ENCODE results near the gene RAD51.

The RAD51 gene

DNA sequence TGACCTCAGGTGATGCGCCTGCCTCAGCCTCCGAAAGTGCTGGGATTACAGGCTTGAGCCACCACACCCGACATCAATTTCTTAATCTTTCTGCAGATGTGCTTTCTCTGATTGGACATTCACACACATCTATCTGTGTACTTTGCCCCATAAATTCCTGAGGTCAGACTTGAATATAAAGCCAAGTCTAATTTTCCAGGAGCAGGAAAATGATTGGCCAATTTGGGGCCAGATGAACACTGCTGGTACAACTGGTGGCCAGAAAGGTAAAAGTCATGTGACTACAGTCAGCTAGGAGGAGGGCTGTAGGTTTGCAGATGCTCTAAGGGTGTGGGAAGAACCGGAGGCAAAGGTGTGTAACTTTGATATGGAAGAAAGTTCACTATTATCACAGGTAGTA, 3.2 kb upstream of the RAD51 start:
- Histone ChIP-seq H3K27me3 (ENCODE audit: control insufficient read depth in 3 of 3, insufficient read depth in 3 of 3, low read depth in 1 of 3, low read length in 3 of 3) (no peaks in the 10 kb centered on the region), H3K18ac (ENCODE audit: low read length) (no peak overlapping the region), H3K23ac (ENCODE audit: low read depth, low read length, poor library complexity) (no peak overlapping the region), H3K4ac (ENCODE audit: low read length) (no peak overlapping the region), H2BK15ac (ENCODE audit: low read length) (no peak overlapping the region), H2BK12ac (ENCODE audit: low read length) (no peak overlapping the region), H4K8ac (ENCODE audit: low read depth, low read length) (no peak overlapping the region), H3K9ac (ENCODE audit: low read depth, low read length, poor library complexity) (no peak overlapping the region), H4K91ac (ENCODE audit: low read depth, low read length, poor library complexity) (no peak overlapping the region), H2BK120ac (ENCODE audit: low read depth, low read length) (no peak overlapping the region), H2AFZ (ENCODE audit: low read length) (no peak overlapping the region), H3K36me3 (replicated peaks in 1 of 2; ENCODE audit: control insufficient read depth in 2 of 2, insufficient read depth in 2 of 2, low read length in 2 of 2) (peaks cover 2 to 12% of the 10 kb centered on the region in 2 donors), H3K27ac (replicated peaks; ENCODE audit: low read length) (no peak overlapping the region), H3K4me1 (ENCODE audit: control insufficient read depth in 2 of 2, insufficient read depth in 1 of 2, low read depth in 1 of 2, low read length in 2 of 2) (peaks cover 0 to 6% of the 10 kb centered on the region in 2 donors), H3K14ac (ENCODE audit: low read length) (no peak overlapping the region), H3K4me2 (ENCODE audit: insufficient read depth, low read length, poor library complexity, severe bottlenecking) (no peak overlapping the region), H3K4me3 (ENCODE audit: low read length in 2 of 2) (no peak overlapping the region), H3K79me1 (ENCODE audit: low read depth, low read length) (peaks cover 5% of the 10 kb centered on the region), H2BK5ac (ENCODE audit: low read length) (no peak overlapping the region), H2AK5ac (ENCODE audit: low read depth, low read length) (no peak overlapping the region), H3K9me3 (replicated peaks in 1 of 2; ENCODE audit: control insufficient read depth in 2 of 2, insufficient read depth in 1 of 2, low read depth in 1 of 2, low read length in 2 of 2) (no peaks in the 10 kb centered on the region)
- WGBS, 2 donors (ENCODE audit: extremely low coverage in 2 of 2, insufficient read length in 2 of 2, insufficient replicate concordance in 1 of 2), result no CpG with 5 or more reads among the region's 4 CpGs
- DNase-seq (ENCODE audit: low spot score), result no peak

DNA sequence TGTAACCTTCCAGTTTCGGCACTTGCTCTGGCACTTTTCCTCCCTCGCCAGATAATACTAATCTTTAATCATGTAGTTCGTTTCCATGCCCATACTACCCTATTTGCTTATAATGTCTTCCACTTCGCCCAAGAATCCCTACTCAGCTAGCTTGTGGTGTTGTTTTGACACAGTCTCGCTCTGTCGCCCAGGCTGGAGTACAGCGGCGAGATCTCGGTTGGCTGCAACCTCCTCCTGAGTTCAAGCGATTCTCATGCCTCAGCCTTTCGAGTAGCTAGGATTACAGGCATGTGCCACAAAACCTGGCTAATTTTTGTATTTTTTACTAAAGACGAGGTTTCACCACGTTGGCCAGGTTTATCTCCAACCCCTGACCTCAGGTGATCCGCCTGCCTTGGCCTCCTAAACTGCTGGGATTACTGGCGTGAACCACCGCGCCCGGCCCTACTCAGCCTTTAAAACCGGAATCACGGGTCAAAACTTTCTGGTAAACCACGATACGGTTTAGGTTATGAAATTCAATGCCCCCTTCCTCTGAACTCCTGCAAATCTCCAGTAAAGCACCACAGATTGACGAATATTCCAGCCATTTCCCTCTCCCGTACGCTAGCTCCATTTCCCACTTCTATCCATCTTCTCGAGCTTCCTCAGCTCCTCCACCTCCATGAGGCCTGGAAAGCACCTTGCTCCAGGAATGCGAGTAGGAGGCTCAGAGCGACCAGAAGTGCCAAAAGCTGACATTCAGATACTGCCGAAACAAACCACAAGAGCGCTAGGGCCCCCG, 878 bp upstream of the RAD51 start:
- H2BK15ac ChIP-seq (ENCODE audit: low read length), result no peak overlapping the region
- peak overlapping the region; percentile 92 for H3K9ac ChIP-seq (ENCODE audit: low read depth, low read length, poor library complexity)
- H3K4me1 ChIP-seq (ENCODE audit: control insufficient read depth in 2 of 2, insufficient read depth in 1 of 2, low read depth in 1 of 2, low read length in 2 of 2), result peaks cover 0 to 6% of the 10 kb centered on the region in 2 donors
- H3K14ac ChIP-seq (ENCODE audit: low read length), result no peak overlapping the region
- peak overlapping the region; percentile 30 for H2BK12ac ChIP-seq (ENCODE audit: low read length)
- no peaks in the 10 kb centered on the region for H3K9me3 ChIP-seq (replicated peaks in 1 of 2; ENCODE audit: control insufficient read depth in 2 of 2, insufficient read depth in 1 of 2, low read depth in 1 of 2, low read length in 2 of 2)
- no peak overlapping the region for H2AK5ac ChIP-seq (ENCODE audit: low read depth, low read length)
- H3K4ac ChIP-seq (ENCODE audit: low read length), result no peak overlapping the region
- no CpG with 5 or more reads among the region's 31 CpGs for WGBS, 2 donors (ENCODE audit: extremely low coverage in 2 of 2, insufficient read length in 2 of 2, insufficient replicate concordance in 1 of 2)
- H2BK5ac ChIP-seq (ENCODE audit: low read length), result no peak overlapping the region
- peak overlapping the region; percentile 52 for H3K18ac ChIP-seq (ENCODE audit: low read length)
- peak overlapping the region; percentile 68 for H3K23ac ChIP-seq (ENCODE audit: low read depth, low read length, poor library complexity)
- DNase-seq (ENCODE audit: low spot score), result no peak
- peaks cover 5% of the 10 kb centered on the region for H3K79me1 ChIP-seq (ENCODE audit: low read depth, low read length)
- H3K27me3 ChIP-seq (ENCODE audit: control insufficient read depth in 3 of 3, insufficient read depth in 3 of 3, low read depth in 1 of 3, low read length in 3 of 3), result no peaks in the 10 kb centered on the region
- H3K27ac ChIP-seq (replicated peaks; ENCODE audit: low read length), result peak overlapping the region; percentile 46
- peak overlapping the region; percentile 84 for H3K4me2 ChIP-seq (ENCODE audit: insufficient read depth, low read length, poor library complexity, severe bottlenecking)
- no peak overlapping the region for H2BK120ac ChIP-seq (ENCODE audit: low read depth, low read length)
- H3K4me3 ChIP-seq (ENCODE audit: low read length in 2 of 2), result peak overlapping the region; percentile 87 to 97
- H4K8ac ChIP-seq (ENCODE audit: low read depth, low read length), result no peak overlapping the region
- peak overlapping the region; percentile 97 for H2AFZ ChIP-seq (ENCODE audit: low read length)
- H4K91ac ChIP-seq (ENCODE audit: low read depth, low read length, poor library complexity), result no peak overlapping the region
- peaks cover 2 to 29% of the 10 kb centered on the region in 2 donors for H3K36me3 ChIP-seq (replicated peaks in 1 of 2; ENCODE audit: control insufficient read depth in 2 of 2, insufficient read depth in 2 of 2, low read length in 2 of 2)

DNA sequence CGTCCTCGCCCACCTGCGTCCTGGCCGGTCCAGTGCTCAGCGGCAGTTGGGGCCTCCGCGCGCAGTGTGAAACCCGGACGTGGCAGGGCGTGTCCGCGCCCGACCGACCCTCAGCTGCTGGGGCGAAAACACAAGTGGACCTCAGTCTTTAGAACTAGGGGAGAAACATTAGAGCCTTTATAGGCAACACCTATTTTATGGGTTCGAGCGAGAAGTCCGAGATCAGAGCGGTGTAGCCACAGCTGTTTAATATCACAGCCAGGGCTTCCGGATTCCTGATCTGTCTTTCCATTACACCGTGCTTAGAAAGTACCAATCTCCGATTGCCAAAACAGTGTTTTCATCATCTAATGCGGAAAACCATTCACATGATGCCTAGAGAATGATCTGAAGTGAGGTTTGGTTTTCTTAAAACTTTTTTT, 506 bp downstream of the RAD51 start:
- H3K9me3 ChIP-seq (replicated peaks in 1 of 2; ENCODE audit: control insufficient read depth in 2 of 2, insufficient read depth in 1 of 2, low read depth in 1 of 2, low read length in 2 of 2), result no peaks in the 10 kb centered on the region
- H3K4me3 ChIP-seq (ENCODE audit: low read length in 2 of 2), result peak overlapping the region; percentile 87 to 97
- peak overlapping the region; percentile 84 for H3K4ac ChIP-seq (ENCODE audit: low read length)
- peak overlapping the region; percentile 93 for H2BK5ac ChIP-seq (ENCODE audit: low read length)
- H4K91ac ChIP-seq (ENCODE audit: low read depth, low read length, poor library complexity), result no peak overlapping the region
- H3K4me1 ChIP-seq (ENCODE audit: control insufficient read depth in 2 of 2, insufficient read depth in 1 of 2, low read depth in 1 of 2, low read length in 2 of 2), result peaks cover 0 to 6% of the 10 kb centered on the region in 2 donors
- peak overlapping the region; percentile 98 for H3K27ac ChIP-seq (replicated peaks; ENCODE audit: low read length)
- H3K4me2 ChIP-seq (ENCODE audit: insufficient read depth, low read length, poor library complexity, severe bottlenecking), result peak overlapping the region; percentile 84
- peak overlapping the region; percentile 97 for H2AFZ ChIP-seq (ENCODE audit: low read length)
- H4K8ac ChIP-seq (ENCODE audit: low read depth, low read length), result no peak overlapping the region
- no peaks in the 10 kb centered on the region for H3K27me3 ChIP-seq (ENCODE audit: control insufficient read depth in 3 of 3, insufficient read depth in 3 of 3, low read depth in 1 of 3, low read length in 3 of 3)
- peaks cover 6 to 43% of the 10 kb centered on the region in 2 donors for H3K36me3 ChIP-seq (replicated peaks in 1 of 2; ENCODE audit: control insufficient read depth in 2 of 2, insufficient read depth in 2 of 2, low read length in 2 of 2)
- H2AK5ac ChIP-seq (ENCODE audit: low read depth, low read length), result peak overlapping the region; percentile 79
- peak overlapping the region; percentile 98 for H3K18ac ChIP-seq (ENCODE audit: low read length)
- H2BK12ac ChIP-seq (ENCODE audit: low read length), result no peak overlapping the region
- H3K9ac ChIP-seq (ENCODE audit: low read depth, low read length, poor library complexity), result peak overlapping the region; percentile 86
- H2BK15ac ChIP-seq (ENCODE audit: low read length), result no peak overlapping the region
- no CpG with 5 or more reads among the region's 24 CpGs for WGBS, 2 donors (ENCODE audit: extremely low coverage in 2 of 2, insufficient read length in 2 of 2, insufficient replicate concordance in 1 of 2)
- DNase-seq (ENCODE audit: low spot score), result no peak
- peaks cover 5% of the 10 kb centered on the region for H3K79me1 ChIP-seq (ENCODE audit: low read depth, low read length)
- no peak overlapping the region for H2BK120ac ChIP-seq (ENCODE audit: low read depth, low read length)
- peak overlapping the region; percentile 68 for H3K23ac ChIP-seq (ENCODE audit: low read depth, low read length, poor library complexity)
- H3K14ac ChIP-seq (ENCODE audit: low read length), result no peak overlapping the region

DNA sequence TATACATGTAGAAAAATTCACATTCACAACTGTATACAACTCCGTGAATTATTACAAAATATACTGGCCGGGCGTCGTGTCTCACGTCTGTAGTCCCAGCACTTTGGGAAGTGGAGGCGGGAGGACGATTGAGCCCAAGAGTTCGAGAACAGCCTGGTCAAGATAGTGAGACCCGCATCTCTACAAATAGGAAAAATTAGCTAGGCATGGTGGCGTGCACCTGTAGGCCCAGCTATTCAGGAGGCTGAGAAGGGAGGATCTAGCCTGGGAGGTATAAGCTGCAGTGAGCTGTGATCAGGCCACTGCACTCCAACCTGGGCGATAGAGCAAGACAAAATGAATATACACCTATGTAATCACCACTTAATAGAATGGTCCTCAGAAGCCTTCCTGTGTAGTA, 1.3 kb downstream of the RAD51 start:
- peak overlapping the region; percentile 60 for H3K9ac ChIP-seq (ENCODE audit: low read depth, low read length, poor library complexity)
- H3K4me1 ChIP-seq (ENCODE audit: control insufficient read depth in 2 of 2, insufficient read depth in 1 of 2, low read depth in 1 of 2, low read length in 2 of 2), result peaks cover 0 to 6% of the 10 kb centered on the region in 2 donors
- no peak overlapping the region for H2BK5ac ChIP-seq (ENCODE audit: low read length)
- peaks cover 5% of the 10 kb centered on the region for H3K79me1 ChIP-seq (ENCODE audit: low read depth, low read length)
- H3K36me3 ChIP-seq (replicated peaks in 1 of 2; ENCODE audit: control insufficient read depth in 2 of 2, insufficient read depth in 2 of 2, low read length in 2 of 2), result peaks cover 8 to 50% of the 10 kb centered on the region in 2 donors
- DNase-seq (ENCODE audit: low spot score), result no peak
- H3K4ac ChIP-seq (ENCODE audit: low read length), result no peak overlapping the region
- no peak overlapping the region for H2AK5ac ChIP-seq (ENCODE audit: low read depth, low read length)
- WGBS, 2 donors (ENCODE audit: extremely low coverage in 2 of 2, insufficient read length in 2 of 2, insufficient replicate concordance in 1 of 2), result no CpG with 5 or more reads among the region's 11 CpGs
- no peak overlapping the region for H2BK15ac ChIP-seq (ENCODE audit: low read length)
- no peak overlapping the region for H3K14ac ChIP-seq (ENCODE audit: low read length)
- H3K4me2 ChIP-seq (ENCODE audit: insufficient read depth, low read length, poor library complexity, severe bottlenecking), result peak overlapping the region; percentile 25
- no peak overlapping the region for H3K18ac ChIP-seq (ENCODE audit: low read length)
- no peak overlapping the region for H2AFZ ChIP-seq (ENCODE audit: low read length)
- H3K23ac ChIP-seq (ENCODE audit: low read depth, low read length, poor library complexity), result no peak overlapping the region
- no peak overlapping the region for H2BK12ac ChIP-seq (ENCODE audit: low read length)
- H2BK120ac ChIP-seq (ENCODE audit: low read depth, low read length), result no peak overlapping the region
- no peaks in the 10 kb centered on the region for H3K27me3 ChIP-seq (ENCODE audit: control insufficient read depth in 3 of 3, insufficient read depth in 3 of 3, low read depth in 1 of 3, low read length in 3 of 3)
- H3K4me3 ChIP-seq (ENCODE audit: low read length in 2 of 2), result peak overlapping the region in 1 of 2 donors; percentile 87
- no peaks in the 10 kb centered on the region for H3K9me3 ChIP-seq (replicated peaks in 1 of 2; ENCODE audit: control insufficient read depth in 2 of 2, insufficient read depth in 1 of 2, low read depth in 1 of 2, low read length in 2 of 2)
- no peak overlapping the region for H4K8ac ChIP-seq (ENCODE audit: low read depth, low read length)
- no peak overlapping the region for H3K27ac ChIP-seq (replicated peaks; ENCODE audit: low read length)
- H4K91ac ChIP-seq (ENCODE audit: low read depth, low read length, poor library complexity), result no peak overlapping the region
